IPS DF 4.7 (cell line): Measurements from ENCODE around the gene OR4M1.
"Not testable (repeated sequence)": the region's sequence is repeated elsewhere in the genome, so short reads cannot be mapped to it uniquely, and the experiment has no call there.

Experiments used
- DNase-seq: peaks from one replicate; pipeline ENCODE4 v3.0.0-alpha.2; 2013; ENCODE audit warnings: low spot score; ENCODE audit errors: extremely low read depth

Gene OR4M1

DNA sequence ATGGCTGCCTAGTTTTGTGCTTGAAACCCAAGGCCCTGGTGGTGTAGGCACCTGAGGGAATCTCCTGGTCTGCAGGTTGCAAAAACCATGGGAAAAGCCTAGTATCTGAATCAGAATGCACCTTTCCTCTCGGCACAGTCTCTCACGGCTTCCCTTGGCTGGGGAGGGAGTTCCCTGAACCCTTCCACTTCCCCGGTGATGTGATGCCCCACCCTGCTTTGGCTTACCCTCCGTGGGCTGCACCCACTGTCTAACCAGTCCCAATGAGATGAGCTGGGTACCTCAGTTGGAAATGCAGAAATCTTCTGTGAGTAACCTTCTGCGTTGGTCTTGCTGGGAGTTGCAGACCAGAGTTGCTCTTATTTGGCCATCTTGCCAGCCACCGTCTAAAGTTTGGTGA, 47.7 kb downstream of the OR4M1 start:
- not testable (repeated sequence) for DNase-seq

DNA sequence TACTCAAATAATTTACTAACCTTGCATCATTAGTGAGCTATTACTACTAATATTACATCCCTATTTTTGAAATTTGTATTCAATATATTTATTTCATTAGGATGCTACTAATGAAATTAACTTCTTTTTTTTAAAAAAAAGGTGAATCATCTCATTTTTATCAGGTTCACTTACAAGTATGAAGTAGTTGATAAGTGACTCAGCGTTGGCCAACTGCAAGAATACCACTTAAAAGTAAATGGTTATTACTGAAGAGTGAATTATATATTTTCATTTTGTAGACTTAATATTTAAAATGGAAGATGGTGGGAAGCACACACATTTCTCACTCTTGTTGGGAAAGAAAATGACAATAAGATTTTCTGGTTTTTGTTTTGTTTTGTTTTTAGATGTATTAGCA, 49.9 kb downstream of the OR4M1 start:
- DNase-seq: no peak

DNA sequence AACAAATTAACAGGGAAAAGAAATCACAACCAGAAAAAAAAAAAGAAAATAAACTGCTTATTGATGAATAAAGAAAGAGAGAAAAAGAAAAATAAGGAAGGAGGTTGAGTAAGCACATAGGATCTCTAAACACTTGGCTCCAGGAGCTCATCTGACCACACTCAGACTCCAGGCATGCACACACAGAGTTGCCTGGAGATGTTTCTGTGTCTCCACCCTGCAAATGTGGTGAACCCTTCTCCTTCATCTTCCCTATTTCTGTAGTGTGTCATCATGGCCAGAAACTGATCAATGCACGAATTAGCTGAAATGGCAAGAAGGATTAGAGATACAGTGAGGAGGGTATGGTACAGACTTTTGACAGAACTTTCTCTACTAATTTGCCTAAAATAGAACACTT, 50.5 kb downstream of the OR4M1 start:
- no peak for DNase-seq

DNA sequence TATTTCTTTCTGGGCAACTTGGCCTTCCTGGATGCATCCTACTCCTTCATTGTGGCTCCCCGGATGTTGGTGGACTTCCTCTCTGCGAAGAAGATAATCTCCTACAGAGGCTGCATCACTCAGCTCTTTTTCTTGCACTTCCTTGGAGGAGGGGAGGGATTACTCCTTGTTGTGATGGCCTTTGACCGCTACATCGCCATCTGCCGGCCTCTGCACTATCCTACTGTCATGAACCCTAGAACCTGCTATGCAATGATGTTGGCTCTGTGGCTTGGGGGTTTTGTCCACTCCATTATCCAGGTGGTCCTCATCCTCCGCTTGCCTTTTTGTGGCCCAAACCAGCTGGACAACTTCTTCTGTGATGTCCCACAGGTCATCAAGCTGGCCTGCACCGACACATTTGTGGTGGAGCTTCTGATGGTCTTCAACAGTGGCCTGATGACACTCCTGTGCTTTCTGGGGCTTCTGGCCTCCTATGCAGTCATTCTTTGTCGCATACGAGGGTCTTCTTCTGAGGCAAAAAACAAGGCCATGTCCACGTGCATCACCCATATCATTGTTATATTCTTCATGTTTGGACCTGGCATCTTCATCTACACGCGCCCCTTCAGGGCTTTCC, 54.4 kb downstream of the OR4M1 start:
- not testable (repeated sequence) for DNase-seq

DNA sequence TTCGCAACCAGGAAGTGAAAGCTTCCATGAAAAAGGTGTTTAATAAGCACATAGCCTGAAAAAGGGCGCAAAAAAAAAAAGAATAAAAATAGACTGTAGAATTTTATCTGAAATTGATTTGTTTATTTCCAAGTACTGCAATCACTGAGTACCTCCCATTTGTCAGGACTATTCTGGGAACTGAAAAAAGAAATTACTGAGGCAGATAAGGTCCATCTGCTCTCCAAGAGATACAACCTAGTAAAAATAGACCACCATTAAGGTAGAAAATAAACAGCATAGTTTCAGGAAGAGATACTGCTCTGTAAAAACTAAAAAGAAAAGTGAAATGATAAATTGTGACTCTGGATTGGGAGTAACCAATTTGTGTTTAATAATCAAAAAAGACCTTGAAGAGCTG, 55.0 kb downstream of the OR4M1 start:
- DNase-seq: no peak
